Pons (tissue), 1 donor: Measurements from ENCODE around the gene PODNL1.
"Not testable (repeated sequence)": the region's sequence is repeated elsewhere in the genome, so short reads cannot be mapped to it uniquely, and the experiment has no call there.

Experiments used
- DNase-seq: peaks from one replicate; pipeline ENCODE4 v3.0.0-alpha.2; 2016; ENCODE audit warnings: low spot score

Gene PODNL1

DNA sequence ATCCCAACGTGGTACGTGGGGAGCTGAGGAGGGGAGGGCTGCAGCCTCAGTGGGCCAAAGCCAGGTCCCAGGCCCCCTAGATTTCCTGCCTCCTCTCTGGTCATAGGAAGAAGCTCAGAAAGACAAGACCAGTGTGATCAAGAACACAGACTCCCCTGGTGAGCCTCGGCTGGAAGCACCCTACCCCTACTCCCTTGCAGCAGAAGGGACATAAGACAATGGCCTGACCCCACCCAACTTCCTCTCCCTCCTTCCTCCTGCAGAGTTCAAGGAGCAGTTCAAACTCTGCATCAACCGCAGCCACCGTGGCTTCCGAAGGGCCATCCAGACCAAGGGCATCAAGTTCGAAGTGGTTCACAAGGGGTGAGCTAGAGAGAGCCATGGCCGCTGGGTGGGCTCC is 11.5 kb downstream of the PODNL1 start:
- DNase-seq: no peak

DNA sequence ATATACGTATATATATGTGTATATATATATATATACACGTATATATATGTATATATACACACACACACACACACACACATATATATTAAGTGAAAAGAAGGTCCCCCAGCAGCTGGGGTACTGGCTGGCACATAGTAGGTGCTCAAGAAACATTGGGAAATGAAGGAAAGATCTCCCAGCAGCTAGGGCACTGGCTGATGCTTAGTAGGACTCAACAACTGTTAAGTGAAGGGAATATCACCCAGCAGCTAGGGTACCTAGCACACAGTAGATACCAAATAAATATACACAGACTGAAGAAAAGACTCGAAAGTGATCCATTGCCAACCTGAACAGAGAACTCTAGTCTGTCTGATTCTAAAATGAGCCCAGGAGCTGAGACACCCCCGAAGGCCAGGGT is 12.2 kb downstream of the PODNL1 start:
- DNase-seq: no peak

GRCh38 chr19:13923194-13923987 is 14.8 kb downstream of the PODNL1 start:
- DNase-seq: no peak

DNA sequence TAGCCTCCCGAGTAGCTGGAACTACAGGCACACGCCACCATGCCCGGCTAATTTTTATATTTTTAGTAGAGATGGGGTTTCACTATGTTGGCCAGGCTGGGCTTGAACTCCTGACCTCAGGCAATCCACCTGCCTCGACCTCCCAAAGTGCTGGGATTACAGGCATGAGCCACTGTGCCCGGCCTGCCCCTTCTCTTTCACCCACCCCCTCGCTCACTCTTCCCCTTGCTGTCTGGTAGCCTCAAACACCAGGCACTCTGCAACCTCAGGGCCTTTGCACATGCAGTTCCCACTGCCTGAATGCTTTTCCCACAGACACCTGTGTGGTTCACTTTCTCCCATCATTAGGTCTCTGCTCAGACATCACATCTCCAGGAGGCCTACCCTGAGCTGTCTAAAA is 16.1 kb downstream of the PODNL1 start:
- DNase-seq: not testable (repeated sequence)

DNA sequence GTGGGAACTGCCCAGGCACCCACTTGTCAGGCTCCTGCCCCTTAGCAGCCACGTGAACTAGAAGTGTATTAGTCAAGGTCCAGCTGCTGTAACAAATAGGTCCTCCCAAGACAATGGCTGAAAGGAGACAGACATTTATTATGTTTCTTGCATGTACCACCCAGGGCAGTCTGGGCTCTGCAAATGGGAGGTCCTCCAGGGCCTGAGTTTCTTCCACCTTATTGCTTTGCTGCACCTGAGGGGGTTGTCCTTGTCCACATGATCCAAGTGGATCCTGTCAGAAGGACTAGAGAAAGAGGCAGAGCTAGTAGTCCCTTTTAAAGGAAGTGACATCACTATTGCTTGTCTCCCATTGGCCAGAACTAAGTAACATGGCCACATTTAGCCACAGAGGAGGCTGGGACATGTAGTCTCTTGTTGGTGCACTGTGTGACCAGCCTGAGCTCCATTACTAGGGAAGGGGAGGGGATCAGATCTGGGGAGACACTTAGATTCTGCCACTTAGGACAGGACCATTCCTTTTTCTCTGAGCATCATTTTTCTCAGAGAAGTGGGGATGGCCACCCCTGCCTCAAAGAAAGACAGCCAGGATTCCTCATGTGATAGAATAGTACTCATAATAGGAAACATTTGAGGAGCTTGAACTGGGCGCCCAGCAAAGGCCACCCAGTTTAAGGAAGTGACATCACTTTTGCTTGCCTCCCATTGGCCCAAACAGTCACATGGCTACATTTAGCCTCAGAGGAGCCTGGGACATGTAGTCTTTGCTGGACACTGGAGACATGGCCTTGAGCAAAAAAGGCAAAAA is 17.1 kb downstream of the PODNL1 start:
- DNase-seq: peak; percentile 42

GRCh38 chr19:13920524-13920923 is 17.7 kb downstream of the PODNL1 start:
- DNase-seq: no peak

DNA sequence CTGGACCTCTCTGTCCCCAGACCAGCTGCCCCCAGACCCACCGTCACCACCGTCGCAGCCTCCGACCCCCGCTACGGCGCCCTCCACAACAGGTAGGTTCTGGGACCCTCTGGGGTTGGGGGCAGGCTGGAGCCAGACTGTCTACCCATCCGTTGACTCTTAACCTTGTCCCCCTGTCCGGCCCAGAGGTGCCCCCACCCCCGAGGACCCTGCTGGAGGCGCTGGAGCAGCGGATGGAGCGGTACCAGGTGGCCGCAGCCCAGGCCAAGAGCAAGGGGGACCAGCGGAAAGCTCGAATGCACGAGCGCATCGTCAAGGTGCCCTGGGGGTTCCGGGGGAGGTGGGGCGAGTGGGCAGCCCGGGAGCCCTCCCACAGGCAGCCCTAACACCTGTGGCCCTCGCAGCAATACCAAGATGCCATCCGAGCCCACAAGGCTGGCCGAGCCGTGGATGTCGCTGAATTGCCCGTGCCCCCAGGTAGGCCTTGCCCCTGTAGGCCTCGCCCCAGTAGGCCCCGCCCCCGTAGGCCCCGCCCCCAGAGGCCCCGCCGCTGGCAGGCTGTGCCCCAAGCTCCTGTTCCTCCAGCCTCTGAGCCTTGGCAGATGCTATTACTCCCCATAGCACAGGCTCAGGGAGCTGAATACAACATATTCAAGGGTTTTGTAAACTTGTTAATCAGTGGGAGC is 19.3 kb downstream of the PODNL1 start:
- DNase-seq: no peak

GRCh38 chr19:13917888-13918406 is 20.3 kb downstream of the PODNL1 start:
- DNase-seq: no peak

DNA sequence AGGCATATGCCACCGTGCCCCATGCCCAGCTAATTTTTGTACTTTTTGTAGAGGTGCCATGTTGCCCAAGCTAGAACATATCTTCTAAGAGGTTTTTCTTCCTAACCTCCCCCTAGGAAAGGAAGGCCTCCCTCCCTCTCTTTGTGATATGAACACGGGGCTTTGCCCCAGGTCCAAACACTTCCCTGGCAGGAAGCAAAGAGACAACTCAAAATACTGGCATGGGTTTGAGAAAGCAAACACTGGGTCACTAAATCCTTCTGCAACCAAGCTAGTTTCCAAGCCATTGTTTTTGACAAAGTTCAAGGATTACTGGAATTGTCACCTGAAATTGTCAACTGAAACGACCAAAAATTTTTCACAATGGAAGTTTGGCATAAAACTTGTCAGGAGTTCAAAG is 23.4 kb downstream of the PODNL1 start:
- DNase-seq: no peak

DNA sequence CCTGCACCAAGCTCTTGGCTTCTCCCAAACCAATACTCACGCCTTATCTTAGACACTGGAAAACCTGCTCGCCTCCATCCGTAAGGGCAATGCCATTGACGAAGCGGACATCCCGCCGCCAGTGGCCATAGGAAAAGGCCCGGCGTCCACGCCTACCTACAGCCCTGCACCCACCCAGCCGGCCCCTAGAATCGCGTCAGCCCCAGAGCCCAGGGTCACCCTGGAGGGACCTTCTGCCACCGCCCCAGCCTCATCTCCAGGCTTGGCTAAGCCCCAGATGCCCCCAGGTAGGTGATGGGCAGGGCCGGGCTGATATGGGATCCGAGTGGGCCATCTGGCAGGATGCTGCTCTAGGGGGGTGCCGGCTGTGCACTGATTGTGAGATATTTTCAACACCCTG is 24.9 kb downstream of the PODNL1 start:
- no peak for DNase-seq

- DNase-seq: no peak
These were observed 28.8 kb downstream of the PODNL1 start for GRCh38 chr19:13909430-13909829.

DNA sequence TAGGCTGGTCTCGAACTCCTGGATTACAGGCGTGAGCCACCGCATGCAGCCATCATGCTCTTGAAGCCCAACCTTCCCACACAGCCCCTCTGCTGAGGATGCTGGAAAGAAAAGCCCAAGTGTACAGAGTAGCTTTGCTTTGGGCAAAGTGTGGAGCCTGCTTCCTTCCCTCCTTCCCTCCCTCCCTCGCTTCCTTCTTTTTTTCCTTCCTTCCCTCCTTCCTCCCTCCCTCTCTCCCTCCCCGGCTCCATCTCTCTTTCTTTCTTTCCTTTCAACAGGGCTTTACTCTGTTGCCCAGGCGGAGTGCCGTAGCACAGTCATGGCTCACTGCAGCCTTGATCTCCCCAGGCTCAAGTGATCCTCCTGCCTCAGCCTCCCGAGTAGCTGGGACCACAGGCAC is 29.5 kb downstream of the PODNL1 start:
- DNase-seq: no peak

- DNase-seq: no peak
These were observed 31.3 kb downstream of the PODNL1 start for GRCh38 chr19:13906910-13907309.

DNA sequence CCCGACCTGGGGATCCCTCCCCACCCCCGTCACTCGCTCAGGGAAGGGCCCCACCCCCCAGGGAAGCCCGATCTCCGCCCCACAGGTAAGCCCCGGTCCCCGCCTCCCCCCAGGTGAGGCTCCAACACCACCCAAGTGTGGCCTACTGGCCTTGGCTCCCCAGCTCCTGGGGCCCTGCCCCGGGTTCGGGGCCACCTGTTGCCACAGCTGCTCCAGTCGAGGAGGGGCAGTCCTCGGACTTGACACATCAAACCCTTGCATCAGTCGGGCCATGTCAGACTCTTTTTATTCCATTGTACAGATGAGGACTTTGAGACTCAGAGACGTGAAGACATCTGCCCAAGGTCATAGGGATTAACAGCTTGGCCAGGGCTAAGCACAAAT is 31.7 kb downstream of the PODNL1 start:
- DNase-seq: no peak

DNA sequence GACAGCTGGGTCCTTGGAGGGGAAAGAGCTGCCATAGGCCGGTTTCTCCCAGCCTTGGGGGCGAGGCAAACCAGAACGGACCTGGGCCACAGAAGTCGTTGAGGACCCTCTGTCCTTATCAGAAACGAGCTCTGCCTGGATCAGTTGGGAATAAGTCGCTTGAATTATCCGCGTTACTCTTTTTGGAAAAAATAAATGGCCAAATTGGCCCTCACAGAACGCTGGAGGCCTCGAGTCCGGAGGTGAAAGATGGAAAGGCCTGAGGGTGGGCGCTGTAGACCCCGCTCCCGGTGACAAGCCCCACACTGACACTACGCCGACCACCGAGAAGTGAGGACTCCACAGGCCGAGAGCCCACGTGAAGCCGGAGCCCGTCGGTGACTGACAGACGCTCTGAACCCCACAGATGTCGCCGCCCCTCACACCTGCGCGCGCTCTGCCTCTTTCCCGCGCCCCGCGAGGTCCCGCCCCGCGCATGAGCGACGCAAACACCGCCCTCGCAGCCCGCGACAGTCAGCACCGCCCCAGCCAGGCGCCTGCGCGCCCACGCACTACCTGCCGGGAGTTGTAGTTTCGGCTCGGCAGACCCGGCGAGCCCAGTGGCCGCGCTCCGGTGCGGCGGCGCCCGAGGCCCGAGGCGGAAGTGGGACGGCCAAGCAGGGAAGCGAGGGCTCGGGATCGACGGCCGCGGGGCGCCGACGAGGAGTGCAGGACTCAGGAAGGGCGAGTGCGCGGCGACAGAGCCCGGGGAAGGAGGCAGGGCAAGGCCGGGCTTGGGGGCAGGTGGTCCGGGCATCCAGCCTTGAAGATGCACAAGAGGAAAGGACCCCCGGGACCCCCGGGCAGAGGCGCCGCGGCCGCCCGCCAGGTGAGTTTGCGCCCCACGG is 32.3 kb downstream of the PODNL1 start, which contains the start of the genes BRME1 and CC2D1A:
TSS of gene BRME1 (minus strand) at position 484 of the 887 bp plus-strand sequence. CDS start 1,225 bp downstream, outside the sequence.
TSS of gene CC2D1A (plus strand) at position 568 of the 887 bp plus-strand sequence. CDS start at position 809, 241 bp downstream.
- peak; percentile 79 for DNase-seq

GRCh38 chr19:13902993-13903555 is 35.1 kb downstream of the PODNL1 start:
- DNase-seq: no peak

GRCh38 chr19:13899912-13900584 is 38.2 kb downstream of the PODNL1 start:
- peak; percentile 67 for DNase-seq

GRCh38 chr19:13899393-13899792 is 38.8 kb downstream of the PODNL1 start:
- DNase-seq: no peak

- no peak for DNase-seq
These were observed 42.0 kb downstream of the PODNL1 start for GRCh38 chr19:13896227-13896626.

- no peak for DNase-seq
These were observed 43.7 kb downstream of the PODNL1 start for GRCh38 chr19:13894552-13894951.
